B cell (primary cell): ENCODE data around the gene RAB3B.

ENCODE experiments used
- CTCF ChIP-seq: fragments of 200-600 bp; IDR thresholded peaks from one replicate; pipeline ENCODE4 v1.8.0; 2022; ENCODE audit warnings: antibody characterized with exemption, mild to moderate bottlenecking
- EZH2 ChIP-seq: IDR thresholded peaks from 2 replicates; pipeline ENCODE4 v1.6.1; 2012; ENCODE audit warnings: borderline replicate concordance, low read depth, mild to moderate bottlenecking, moderate library complexity, low read length; ENCODE audit not compliant: insufficient read depth, poor library complexity, severe bottlenecking

GRCh38 chr1:51875291-51875772 lies 115.2 kb downstream of the RAB3B start:
- no peak for TF ChIP-seq CTCF
- no peak for TF ChIP-seq EZH2
